DND-41 (cell line): ENCODE measurements around the gene RPH3AL.

Experiments
- EZH2 ChIP-seq: IDR thresholded peaks from 3 replicates; pipeline ENCODE4 v1.6.1; 2012; ENCODE audit warnings: borderline replicate concordance, low read depth, mild to moderate bottlenecking, moderate library complexity, low read length, inconsistent platforms; ENCODE audit not compliant: severe bottlenecking
- TF ChIP-seq, protein P1 (sequence below): IDR thresholded peaks from 2 replicates; pipeline ENCODE4 v1.5.1; 2012; ENCODE audit warnings: borderline replicate concordance, low read length, moderate library complexity, mild to moderate bottlenecking; ENCODE audit not compliant: poor library complexity, severe bottlenecking; ENCODE audit errors: extremely low read depth

DNA sequence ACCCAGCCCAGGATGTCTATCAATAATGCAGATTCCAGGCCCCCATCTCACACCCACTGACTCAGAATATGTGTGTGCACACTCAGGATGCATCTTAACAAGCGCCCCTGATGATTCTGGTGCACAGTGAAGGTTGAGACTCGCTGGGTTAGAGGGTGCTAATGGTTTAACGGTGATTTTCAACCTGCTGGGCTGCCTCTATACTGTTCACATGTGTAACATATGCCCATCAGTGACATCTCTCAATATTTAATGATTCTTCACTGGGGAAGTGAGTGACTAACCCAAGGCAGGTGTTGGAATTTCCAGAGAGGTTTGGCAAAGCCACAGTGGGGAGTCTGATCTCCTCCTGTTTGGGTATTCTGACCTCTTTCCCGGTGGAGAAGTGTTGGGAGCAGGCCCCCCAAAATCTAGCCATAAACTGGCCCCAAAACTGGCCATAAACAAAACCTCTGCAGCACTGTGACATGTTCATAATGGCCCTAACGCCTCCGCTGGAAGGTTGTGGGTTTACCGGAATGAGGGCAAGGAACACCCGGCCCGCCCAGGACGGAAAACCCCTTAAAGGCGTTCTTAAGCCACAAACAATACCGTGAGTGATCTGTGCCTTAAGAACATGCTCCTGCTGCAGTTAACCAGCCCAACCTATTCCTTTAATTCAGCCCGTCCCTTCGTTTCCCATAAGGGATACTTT lies 167.0 kb downstream of the RPH3AL start:
- TF ChIP-seq, protein P1, sequence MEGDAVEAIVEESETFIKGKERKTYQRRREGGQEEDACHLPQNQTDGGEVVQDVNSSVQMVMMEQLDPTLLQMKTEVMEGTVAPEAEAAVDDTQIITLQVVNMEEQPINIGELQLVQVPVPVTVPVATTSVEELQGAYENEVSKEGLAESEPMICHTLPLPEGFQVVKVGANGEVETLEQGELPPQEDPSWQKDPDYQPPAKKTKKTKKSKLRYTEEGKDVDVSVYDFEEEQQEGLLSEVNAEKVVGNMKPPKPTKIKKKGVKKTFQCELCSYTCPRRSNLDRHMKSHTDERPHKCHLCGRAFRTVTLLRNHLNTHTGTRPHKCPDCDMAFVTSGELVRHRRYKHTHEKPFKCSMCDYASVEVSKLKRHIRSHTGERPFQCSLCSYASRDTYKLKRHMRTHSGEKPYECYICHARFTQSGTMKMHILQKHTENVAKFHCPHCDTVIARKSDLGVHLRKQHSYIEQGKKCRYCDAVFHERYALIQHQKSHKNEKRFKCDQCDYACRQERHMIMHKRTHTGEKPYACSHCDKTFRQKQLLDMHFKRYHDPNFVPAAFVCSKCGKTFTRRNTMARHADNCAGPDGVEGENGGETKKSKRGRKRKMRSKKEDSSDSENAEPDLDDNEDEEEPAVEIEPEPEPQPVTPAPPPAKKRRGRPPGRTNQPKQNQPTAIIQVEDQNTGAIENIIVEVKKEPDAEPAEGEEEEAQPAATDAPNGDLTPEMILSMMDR, result no peak
- no peak for TF ChIP-seq EZH2
